NCI-H2171 treated with DMSO at 0.1 percent for 48 hours (cell line): ENCODE measurements around the gene EHMT1.

Experiments used
- DNase-seq: peaks from one replicate; lab custom pipeline; 2025; lab: John Stamatoyannopoulos, UW

EHMT1 gene

DNA sequence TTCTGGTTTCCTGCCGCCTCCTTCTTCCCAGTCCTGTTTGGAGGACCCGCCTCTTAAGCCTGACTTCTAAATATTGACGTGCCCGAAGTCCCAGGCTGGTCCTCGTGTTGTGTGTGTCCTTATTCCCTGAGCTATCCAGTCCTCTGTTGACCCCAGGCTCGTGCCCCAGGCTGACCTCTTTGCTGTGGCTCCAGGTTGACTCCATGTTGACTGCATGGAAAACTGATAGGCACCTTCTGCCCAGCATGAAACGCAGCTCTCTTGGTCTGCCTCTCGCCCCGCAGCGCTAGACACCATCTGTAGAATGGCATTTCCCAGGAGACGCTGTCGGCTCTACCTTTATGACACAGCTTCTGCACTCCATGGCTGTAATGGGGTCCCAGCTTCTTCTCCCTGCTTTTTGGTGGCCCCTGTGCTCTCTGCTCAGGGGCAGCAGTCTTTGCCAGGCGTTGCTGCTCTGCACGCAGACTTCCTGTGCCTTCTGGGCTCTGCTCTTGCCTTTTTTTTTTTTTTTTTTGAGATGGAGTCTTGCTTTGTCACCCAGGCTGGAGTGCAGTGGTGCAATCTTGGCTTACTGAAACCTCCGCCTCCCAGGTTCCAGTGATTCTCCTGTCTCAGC lies 28.4 kb downstream of the EHMT1 start:
- DNase-seq = peak; percentile 84

DNA sequence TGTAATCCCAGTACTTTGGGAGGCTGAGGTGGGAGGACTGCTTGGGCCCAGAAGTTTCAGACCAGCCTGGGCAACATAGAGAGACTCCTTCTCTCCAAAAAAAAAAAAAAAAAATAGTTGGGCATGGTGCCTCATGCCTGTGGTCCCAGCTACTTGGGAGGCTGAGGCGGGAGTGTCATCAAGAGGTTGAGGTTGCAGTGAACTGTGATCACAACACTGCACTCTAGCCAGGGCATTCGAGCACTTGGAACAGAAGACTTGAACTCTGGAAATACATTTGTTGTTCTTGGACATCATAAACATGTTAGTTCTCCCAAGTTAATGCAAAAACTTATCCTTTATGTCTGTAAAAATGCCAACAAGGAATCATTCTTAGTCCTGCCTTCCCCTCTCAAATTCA lies 29.6 kb downstream of the EHMT1 start:
- DNase-seq = no peak

DNA sequence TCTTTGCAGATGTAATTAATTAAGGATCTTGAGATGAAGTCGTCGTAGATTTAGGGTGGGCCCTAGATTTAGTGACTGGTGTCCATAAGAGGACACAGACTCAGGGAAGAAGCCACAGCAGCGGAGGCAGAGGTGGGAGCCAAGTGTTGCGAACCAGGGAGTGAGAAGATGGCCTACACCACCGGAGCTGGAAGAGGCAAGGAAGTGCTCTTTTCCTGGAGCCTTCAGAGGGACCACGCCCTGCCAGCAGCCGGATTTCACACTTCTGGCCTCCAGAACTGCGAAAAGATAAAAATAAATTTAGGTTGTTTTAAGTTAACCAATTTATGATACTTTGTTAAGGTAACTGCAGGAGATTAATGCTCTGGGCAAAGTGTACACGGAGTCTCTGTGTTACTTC lies 30.7 kb downstream of the EHMT1 start:
- no peak for DNase-seq

DNA sequence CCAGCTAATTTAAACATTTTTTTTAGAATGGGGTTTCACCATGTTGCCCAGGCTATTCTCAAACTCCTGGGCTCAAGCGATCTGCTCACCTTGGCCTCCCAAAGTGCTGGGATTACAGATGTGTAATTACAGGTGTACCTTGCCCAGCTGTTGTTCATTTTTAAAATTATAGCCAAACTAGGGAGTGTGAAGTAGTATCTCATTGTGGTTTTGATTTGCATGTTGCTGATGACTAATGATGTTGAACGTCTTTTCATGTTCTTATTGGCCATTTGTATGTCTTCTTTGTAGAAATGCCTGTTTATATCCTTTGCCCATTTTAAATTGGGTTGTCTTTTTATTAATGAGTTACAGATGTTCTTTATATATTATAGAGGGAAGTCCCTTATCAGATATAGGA lies 31.5 kb downstream of the EHMT1 start:
- DNase-seq = no peak

DNA sequence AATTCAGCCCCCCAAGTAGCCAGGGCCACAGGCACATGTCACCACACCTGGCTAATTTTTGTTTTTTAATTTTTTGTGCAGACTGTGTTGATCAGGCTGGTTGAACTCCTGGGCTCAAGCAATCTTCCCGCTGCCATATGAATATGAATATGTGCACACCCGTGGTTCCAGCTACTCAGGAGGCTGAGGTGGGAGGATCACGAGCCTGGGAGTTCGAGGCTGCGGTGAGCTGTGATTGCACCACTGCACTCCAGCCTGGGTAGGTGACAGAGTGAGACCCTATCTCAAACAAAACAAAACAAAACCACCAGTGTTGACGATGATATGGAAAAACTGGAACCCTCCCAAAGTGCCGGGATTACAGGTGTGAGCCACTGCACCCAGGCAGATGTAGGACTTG lies 32.0 kb downstream of the EHMT1 start:
- no peak for DNase-seq

DNA sequence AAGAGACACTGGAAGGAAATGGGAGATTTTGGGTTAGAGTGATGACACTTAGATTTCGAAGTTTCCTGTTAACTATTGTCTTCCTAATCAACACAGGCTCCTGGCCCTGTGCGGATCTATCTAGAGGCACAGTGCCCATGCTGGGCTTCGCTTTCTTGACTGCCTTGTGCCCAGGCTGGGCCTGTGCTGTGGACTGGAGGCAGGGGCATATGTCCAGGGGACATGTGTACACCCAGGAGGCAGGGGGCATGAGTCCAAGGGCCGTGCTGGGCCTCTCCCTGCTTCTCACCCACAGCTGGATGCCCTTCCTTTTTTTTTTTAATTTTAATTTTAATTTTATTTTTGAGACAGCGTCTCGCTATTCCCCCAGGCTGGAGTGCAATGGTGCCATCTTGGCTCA lies 37.6 kb downstream of the EHMT1 start:
- DNase-seq = no peak

DNA sequence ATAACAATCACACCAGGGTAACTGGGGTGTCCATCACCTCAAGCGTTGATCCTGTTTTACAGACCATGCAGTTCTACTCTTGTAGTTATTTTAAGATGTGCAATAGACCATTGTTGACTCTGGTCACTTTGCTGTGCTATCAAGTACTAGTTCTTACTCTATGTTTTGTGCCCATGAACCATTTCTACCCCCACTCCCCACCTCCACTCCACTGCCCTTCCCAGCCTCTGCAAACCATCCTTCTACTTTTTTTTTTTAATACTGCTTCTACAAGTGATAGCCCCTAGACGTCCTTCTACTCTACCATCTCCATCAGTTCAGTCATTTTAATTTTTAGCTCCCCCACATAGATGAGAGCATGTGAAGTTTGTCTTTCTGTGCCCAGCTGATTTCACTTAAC lies 38.8 kb downstream of the EHMT1 start:
- no peak for DNase-seq

DNA sequence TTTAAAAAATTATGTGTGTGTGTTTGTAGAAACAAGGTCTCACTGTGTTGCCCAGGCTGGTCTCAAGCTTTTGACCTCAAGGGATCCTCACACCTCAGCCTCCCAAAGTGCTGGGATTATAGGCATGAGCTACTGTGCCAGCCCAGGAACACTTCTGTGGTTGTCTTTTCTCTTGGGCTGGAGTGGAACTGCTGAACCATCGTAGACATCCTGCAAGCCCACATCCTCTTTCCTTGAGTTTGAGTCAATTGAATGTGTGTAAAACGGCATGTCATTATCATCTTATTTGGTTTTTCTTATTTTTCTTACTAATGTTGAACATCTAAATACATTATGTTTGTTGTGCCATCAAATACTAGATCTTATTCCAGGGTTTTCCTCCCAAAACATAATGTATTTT lies 40.0 kb downstream of the EHMT1 start:
- no peak for DNase-seq

DNA sequence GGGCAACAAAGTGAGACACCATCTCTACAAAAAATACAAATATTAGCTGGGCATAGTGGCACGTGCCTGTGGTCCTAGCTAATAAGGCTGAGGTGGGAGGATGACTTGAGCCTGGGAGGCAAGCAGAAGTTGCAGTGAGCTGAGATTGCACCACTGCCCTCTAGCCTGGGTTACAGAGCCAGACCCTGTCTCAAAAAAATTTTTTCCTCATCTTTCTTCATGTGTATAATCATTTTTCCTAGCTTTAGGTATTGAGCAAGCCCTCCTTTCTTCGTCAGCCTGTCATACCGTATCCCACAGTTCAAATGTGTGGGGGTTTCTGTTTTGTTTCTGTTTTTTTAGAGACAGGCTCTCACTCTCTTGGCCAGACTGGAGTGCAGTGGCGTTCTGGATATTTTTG lies 41.3 kb downstream of the EHMT1 start:
- no peak for DNase-seq

DNA sequence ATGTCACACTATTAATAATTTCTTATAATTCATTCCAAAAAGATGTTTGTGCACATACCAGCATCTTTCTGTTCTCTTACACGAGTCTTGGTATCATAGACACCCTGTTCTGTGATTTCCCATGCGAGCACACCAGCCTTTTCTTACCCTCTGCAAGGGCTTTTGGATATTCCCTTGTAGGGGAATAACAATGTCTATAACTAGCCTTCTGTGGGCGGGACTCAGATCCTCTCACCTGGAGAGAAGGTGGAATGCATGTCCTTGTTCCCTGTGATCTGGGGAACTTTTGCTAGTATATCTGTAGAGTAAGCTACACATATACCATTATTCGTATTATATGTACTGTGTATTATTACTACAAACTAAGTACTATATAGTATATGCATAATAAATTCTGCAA lies 44.8 kb downstream of the EHMT1 start:
- no peak for DNase-seq

DNA sequence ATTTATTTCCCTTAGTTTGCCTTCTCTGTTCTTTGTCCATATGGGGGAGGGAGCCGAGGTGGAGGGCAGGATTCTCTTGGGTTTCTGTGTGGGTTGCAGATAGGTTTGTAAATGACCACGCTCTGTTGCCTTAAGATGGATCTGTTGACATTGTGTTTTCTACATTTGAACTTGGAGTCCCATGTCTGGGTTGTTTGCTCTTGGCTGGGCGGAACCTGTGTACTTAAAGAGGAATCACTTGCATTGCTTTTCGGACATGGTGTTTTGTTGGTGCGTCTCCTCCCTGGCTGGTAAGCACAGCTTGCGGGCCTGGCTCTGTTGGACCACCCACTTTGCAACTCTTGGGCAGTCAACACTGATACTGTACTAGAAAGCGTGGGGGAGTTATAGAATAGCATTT lies 45.9 kb downstream of the EHMT1 start:
- no peak for DNase-seq

DNA sequence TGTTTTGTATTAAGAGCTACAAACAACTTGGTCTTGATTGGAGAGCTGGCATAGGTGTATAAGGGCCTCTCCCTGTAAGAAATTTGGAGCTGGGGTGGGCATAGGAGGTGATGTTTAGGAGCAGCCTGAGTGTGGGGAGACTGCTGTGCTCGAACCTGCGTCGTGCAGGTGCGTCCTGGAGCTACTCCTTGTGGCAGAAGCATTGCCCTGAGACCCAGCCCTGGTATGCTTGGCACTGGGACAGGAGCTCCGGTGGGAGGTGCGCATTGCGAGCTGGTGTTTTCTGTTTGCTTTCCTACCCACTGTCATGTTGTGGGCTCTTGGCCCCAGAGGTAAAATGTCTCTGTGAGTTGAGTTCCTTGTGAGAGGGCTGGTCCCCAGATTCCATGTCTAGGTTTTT lies 46.4 kb downstream of the EHMT1 start:
- no peak for DNase-seq

DNA sequence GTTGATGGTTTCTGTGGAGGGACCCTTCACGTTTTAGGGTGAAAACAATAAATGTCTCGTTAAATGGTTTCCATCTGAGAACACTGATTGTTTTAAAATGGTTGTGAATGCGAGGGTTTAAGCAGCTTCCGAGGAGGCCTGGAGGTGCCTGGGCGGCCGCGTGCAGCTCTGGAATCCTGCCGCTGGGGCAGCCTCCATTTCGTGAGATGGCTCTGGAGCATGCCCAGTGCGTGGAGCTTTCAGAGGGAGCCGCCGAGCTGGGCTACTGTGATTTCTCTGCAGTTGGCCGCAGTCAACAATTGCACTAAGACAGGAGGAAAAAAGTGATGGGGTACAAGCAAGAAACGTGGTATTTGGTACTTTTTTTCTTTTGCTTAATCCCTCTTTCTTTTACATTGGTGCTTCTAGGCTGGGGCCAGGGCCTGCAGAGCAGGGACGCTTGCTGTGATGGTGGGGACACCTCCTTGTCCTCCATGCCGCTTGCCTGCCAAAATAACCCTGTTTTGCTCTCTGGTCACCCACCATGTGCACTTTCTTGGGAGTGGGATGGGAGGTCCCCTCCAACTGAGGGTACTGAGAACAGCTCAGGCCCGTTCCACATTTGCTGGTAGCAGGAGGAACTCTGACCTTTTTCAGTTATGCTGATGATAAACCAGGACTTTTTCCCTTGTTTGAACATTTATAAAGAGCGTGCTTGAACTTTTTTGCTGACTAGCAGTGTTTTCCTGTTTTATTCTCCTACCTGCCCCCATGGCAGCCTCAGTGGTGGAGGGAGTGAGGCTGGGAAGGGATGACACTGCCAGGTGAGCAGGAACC lies 47.1 kb downstream of the EHMT1 start:
- no peak for DNase-seq

DNA sequence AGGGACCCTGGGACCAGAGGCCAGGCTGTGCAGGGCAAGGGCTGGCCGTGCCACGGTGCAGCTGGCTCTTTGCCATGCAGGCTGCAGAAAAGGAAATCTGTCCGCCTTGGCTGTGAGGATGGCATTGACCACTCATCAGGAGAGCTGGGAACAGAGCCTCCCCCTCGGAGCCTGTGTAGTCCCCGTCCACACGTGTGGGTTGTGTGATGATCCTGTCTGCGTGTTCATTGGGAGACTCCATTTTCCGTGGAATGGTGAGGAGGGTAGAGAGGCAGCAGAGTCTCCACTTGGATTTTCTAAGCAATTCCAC lies 47.7 kb downstream of the EHMT1 start:
- DNase-seq = no peak

DNA sequence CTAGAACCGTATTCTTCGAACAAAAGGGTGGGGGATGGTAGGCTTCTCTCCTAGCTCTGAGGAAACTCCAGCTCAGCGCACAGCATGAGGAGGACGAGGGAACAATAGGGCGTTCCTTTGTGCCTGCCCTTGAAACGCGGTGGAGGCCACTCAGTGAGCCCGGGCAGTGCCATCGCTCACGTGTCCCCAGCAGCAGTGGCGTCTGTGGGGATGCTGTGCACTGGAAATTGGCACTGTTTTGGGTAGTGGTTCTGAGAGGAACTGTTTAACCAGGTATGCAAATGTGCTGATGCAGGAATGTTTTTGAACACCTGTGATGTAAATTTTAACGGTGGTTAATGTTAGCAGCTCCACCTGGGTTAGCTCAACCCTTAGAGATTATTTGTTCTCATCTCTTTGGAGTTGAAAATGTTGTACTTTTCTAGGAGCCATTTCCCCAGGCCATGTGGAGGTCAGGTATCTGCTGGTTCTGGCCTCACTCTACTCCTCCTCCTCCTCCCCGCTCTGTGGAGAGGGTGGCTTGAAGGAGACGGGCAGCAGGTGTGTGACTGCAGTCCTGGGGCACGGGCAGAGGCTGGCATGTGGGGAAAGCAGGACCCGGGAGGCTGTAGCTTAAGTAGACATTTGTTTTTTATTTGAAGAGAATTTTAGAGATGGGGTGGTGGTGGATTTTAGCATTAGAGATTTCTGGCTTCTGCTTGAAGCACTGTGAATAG lies 48.3 kb downstream of the EHMT1 start:
- DNase-seq = no peak

DNA sequence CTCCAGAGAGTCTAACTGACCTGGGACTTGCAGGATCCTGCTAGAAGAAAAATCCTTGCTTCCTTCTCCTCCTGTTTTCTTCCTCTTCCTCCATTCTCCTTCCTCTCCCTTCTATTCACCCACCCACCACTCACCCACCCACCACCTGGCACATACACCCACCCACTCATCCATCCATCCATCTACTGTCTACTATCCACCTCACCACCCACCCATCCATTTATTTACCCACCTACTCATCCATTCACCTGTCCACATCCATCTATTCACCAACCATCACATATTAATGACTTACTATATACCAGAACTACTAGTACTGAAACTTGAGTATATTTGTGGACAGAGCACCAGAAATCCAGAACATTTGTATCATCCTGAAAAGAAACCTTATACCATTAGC lies 49.4 kb downstream of the EHMT1 start:
- DNase-seq = no peak

DNA sequence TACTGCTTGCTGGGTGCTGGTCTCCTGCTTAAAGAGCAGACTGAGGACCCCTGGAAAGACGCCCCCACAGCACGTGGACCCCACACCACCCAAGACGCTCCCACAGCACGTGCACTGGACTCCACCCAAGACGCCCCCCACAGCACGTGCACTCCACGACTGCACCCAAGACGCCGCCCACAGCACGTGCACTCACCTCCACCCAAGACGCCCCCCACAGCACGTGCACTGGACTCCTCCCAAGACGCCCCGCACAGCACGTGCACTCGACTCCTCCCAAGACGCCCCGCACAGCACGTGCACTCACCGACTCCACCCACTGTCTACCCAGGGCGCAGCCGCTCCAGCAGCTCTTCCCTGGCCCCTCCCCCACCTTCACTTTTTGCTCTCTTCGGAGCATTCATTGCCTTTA lies 50.5 kb downstream of the EHMT1 start:
- DNase-seq = no peak

DNA sequence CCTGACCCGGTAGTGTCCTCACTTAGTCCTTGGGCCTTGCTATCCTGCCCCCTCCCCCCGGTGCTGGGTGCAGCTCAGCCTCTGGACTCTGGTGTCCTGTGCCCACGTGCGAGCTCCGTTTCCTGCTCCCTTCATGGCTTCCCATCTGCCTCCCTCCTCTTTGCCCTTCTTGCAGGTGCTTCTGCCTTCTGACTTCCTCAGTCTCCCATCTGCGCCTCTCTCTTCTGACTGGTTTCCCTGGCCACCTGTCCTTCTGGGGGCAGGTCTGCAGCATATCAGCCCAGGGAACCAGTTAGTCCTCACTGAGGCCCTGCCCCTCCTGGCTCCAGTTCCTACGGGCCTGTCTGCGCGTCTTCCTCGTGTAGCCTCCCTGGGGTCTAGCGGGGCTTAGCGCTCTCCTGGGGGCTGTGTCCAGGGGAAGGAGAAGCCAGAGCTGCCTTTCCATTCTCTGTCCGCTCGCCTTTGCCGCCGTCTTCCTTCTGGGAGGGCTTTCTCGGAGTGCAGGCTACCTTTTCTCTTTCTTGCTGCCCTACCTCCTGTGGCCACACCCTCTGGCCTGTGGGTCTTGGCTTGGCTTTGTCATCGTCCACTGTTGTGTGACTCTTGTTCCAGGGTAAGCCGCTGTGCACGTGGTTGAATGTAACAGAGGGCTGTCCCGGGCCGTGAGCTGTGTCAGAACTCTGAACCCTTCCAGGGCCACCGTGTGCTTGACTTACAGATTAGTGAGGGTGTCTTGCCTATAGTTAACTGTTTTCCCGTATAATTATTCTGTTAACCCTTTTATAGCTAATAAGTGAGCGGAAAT lies 51.8 kb downstream of the EHMT1 start:
- no peak for DNase-seq

DNA sequence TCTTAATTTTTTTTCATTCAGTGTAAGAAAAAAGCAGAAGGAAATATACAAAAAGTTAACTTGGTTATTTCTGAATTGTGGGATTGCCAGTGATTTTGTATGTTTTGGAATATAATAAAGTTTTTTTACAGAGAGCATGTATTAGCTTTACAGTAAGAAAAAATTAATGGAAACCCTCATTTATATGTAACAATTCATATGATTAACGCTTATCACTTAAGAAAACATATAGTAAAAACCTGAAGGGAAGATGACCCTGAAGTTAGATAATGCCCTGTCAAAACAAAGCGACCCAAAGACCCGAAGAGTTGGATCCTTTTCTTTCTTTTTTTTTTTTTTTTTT lies 52.4 kb downstream of the EHMT1 start:
- no peak for DNase-seq

DNA sequence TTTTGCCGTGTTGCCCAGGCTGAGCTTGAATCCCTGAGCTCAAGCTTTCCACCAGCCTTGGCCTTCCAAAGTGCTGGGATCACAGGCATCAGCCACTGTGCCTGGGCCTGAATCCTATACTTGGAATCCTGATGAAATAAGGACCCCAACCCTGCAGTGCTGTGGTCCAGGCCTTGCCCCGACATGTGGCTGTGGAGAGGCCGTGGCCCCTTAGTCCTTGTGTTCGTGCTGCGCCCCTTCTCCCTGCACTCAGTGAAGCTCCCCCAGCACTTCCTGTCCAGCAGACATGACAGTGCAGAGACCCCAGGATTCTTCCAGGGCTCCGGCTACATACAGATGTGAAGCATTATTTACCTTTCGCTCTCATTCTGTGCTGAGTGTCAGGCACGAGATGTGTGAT lies 52.9 kb downstream of the EHMT1 start:
- no peak for DNase-seq

DNA sequence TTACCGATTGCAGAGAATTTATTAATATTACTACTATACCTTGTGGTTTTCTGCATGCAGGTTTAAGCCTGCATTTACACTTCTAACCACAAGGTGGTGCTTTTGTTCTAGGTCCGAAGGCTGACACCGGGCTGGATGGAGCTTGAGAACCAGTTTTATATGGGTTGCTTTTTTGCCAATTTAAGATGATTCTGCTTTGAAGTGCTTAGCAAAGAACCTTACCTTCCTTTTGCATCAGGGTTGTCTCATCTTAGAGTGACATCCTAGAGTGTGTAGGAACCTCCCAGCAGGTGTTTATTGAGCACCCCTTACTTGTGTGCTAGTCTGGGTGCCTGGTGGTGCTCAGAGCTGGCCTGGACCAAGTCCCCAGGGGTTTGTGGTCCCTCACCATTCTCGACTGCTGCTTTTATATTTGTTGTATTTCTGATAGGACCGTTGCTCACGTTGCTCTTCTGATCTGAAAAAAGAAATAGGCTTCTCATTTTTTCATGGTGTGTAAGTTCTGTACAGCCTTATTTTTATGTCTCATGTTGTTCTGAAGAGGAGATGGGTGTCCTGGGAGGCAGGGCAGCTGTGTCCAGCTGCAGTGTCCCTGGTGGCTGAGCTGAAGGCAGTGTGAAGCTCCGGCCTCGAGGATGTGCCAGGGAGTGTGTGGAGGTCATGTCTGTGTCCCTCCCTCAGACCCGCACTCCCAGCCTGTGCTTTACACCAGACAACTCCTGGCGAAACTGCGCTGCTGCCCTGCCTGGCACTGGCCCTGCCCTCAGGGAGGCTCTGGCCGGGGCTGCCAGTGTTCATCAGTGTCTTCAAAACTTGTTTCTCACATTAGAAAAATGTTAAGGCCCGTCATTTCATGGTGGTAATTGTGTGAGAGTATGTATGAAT lies 54.3 kb downstream of the EHMT1 start:
- peak; percentile 81 for DNase-seq

DNA sequence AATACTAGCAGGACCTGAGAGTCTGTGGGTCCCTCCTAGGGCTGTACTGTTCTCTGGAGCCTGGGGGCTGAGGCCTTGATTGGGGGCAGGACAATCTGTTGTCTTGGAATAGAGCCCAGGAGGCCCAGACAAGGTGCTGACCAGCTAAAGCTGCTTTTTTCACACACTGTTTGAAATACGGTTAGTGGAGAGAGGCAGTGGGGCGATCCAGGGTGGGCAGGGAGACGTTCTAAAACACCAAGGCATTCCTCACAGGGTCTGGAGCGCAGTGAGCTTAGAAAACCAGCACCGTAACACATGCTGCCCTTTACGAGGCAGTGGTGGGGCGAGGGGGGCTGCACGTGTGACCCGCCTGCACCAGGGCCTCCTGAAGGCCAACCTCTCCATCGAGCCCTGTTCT lies 55.1 kb downstream of the EHMT1 start:
- no peak for DNase-seq
